ENCODE results near the gene FAAH2.
"Not testable (repeated sequence)": the region's sequence is repeated elsewhere in the genome, so short reads cannot be mapped to it uniquely, and the experiment has no call there.

The FAAH2 gene

GRCh38 chrX:57286507-57287251 lies at the start of gene FAAH2:
TSS of gene FAAH2 (plus strand) at chrX:57286706. CDS start at chrX:57286826, 120 bp downstream.
- peak; percentile 2 for DNase-seq (ENCODE audit: low read depth)

GRCh38 chrX:57241967-57242366 lies 44.5 kb upstream of the FAAH2 start:
- no peak for DNase-seq (ENCODE audit: low read depth)

- DNase-seq (ENCODE audit: low read depth) = no peak
Measured at GRCh38 chrX:57251965-57252364, 34.5 kb upstream of the FAAH2 start.

- no peak for DNase-seq (ENCODE audit: low read depth)
Measured at GRCh38 chrX:57265126-57265525, 21.4 kb upstream of the FAAH2 start.

GRCh38 chrX:57266275-57266674 lies 20.2 kb upstream of the FAAH2 start:
- no peak for DNase-seq (ENCODE audit: low read depth)

GRCh38 chrX:57266871-57267270 lies 19.6 kb upstream of the FAAH2 start:
- DNase-seq (ENCODE audit: low read depth) = no peak

- DNase-seq (ENCODE audit: low read depth) = no peak
Measured at GRCh38 chrX:57267308-57267707, 19.2 kb upstream of the FAAH2 start.

- no peak for DNase-seq (ENCODE audit: low read depth)
Measured at GRCh38 chrX:57270980-57271379, 15.5 kb upstream of the FAAH2 start.

- DNase-seq (ENCODE audit: low read depth) = no peak
Measured at GRCh38 chrX:57282568-57282967, 3.9 kb upstream of the FAAH2 start.

GRCh38 chrX:57285001-57285400 lies 1.5 kb upstream of the FAAH2 start:
- no peak for DNase-seq (ENCODE audit: low read depth)

- no peak for DNase-seq (ENCODE audit: low read depth)
Measured at GRCh38 chrX:57289089-57289488, 2.6 kb downstream of the FAAH2 start.

- no peak for DNase-seq (ENCODE audit: low read depth)
Measured at GRCh38 chrX:57294961-57295360, 8.5 kb downstream of the FAAH2 start.

- DNase-seq (ENCODE audit: low read depth) = not testable (repeated sequence)
Measured at GRCh38 chrX:57295679-57296078, 9.2 kb downstream of the FAAH2 start.

- no peak for DNase-seq (ENCODE audit: low read depth)
Measured at GRCh38 chrX:57313583-57314215, 27.2 kb downstream of the FAAH2 start.

- no peak for DNase-seq (ENCODE audit: low read depth)
Measured at GRCh38 chrX:57329008-57329407, 42.5 kb downstream of the FAAH2 start.

GRCh38 chrX:57335790-57336189 lies 49.3 kb downstream of the FAAH2 start:
- not testable (repeated sequence) for DNase-seq (ENCODE audit: low read depth)

GRCh38 chrX:57353472-57354132 lies 67.1 kb downstream of the FAAH2 start:
- DNase-seq (ENCODE audit: low read depth) = no peak

- DNase-seq (ENCODE audit: low read depth) = no peak
Measured at GRCh38 chrX:57364145-57364544, 77.6 kb downstream of the FAAH2 start.

- no peak for DNase-seq (ENCODE audit: low read depth)
Measured at GRCh38 chrX:57366430-57366829, 79.9 kb downstream of the FAAH2 start.

- DNase-seq (ENCODE audit: low read depth) = no peak
Measured at GRCh38 chrX:57367649-57368048, 81.1 kb downstream of the FAAH2 start.

GRCh38 chrX:57368158-57368557 lies 81.7 kb downstream of the FAAH2 start:
- no peak for DNase-seq (ENCODE audit: low read depth)

GRCh38 chrX:57379296-57379695 lies 92.8 kb downstream of the FAAH2 start:
- no peak for DNase-seq (ENCODE audit: low read depth)
